K562 treated with DMSO at 1 percent for 12 hours (cell line): ENCODE data around the gene GTF2H1. TPM values are rescaled to one million over a fixed set of nuclear protein-coding genes. Genes with fewer than 3 reads are reported as not detected.

ENCODE experiments used
- total RNA-seq: library from RNA; unstranded; fragments of 300-600 nt; gene quantifications from 2 replicates; pipeline ENCODE4 v1.2.3, GENCODE V29; 2022; ENCODE audit not compliant: insufficient read depth

Gene GTF2H1
- total RNA-seq: 18.1 and 40.7 TPM in 2 replicates

GRCh38 chr11:18321969-18322711 is at the start of gene GTF2H1, which contains the start of gene HPS5:
Gene GTF2H1, plus strand, starts transcription at chr11:18322567. Its CDS starts 10,508 bp downstream, at chr11:18333075.
Gene HPS5, minus strand, starts transcription at chr11:18322140. Its CDS starts 4,282 bp downstream, at chr11:18317858.

GRCh38 chr11:18394275-18394927 is 72.0 kb downstream of the GTF2H1 start, which contains the start of gene LDHA:
Gene LDHA, plus strand, starts transcription at chr11:18394563. Its CDS starts 2,280 bp downstream, at chr11:18396843.

Other genes with a start within 250 kb of the GTF2H1 start
- 17.3 and 22.1 TPM in 2 replicates for gene SAAL1, start 216.5 kb upstream of the GTF2H1 start, total RNA-seq
- gene MRGPRX3, start 190.0 kb upstream of the GTF2H1 start, total RNA-seq: not detected in 2 replicates
- gene MRGPRX4, start 149.7 kb upstream of the GTF2H1 start, total RNA-seq: not detected in 2 replicates
- not detected in 2 replicates for gene SAA4, start 85.8 kb upstream of the GTF2H1 start, total RNA-seq
- gene SAA2, start 73.9 kb upstream of the GTF2H1 start, total RNA-seq: not detected in 2 replicates
- not detected in 2 replicates for gene SAA1, start 56.3 kb upstream of the GTF2H1 start, total RNA-seq
- gene HPS5, start 427 bp upstream of the GTF2H1 start, total RNA-seq: 8.5 and 18.4 TPM in 2 replicates
- gene LDHA, start 72.0 kb downstream of the GTF2H1 start, total RNA-seq: 176 and 223 TPM in 2 replicates
- not detected in 2 replicates for gene LDHC, start 89.8 kb downstream of the GTF2H1 start, total RNA-seq
- 0.25 TPM in 1 of 2 replicates, not detected in the other for gene LDHAL6A, start 133.3 kb downstream of the GTF2H1 start, total RNA-seq
- gene TSG101, start 204.4 kb downstream of the GTF2H1 start, total RNA-seq: 61.1 and 81.2 TPM in 2 replicates